CD4-positive, alpha-beta T cell treated with Interleukin-1 beta for 1 hour (primary cell): Measurements from ENCODE around the gene CELA2A.

Experiments used
- DNase-seq, 2 donors: peaks; one replicate each; pipeline ENCODE4 v3.0.0-alpha.2; 2020 to 2022

CELA2A gene

GRCh38 chr1:15456313-15456954 is at the start of gene CELA2A:
CELA2A (plus strand) TSS chr1:15456732; CDS start chr1:15456754, 22 bp downstream.
- no peak for DNase-seq

- peak in 1 of 2 donors; percentile 30 for DNase-seq
Measured at GRCh38 chr1:15407580-15407979, 49.0 kb upstream of the CELA2A start.

DNA sequence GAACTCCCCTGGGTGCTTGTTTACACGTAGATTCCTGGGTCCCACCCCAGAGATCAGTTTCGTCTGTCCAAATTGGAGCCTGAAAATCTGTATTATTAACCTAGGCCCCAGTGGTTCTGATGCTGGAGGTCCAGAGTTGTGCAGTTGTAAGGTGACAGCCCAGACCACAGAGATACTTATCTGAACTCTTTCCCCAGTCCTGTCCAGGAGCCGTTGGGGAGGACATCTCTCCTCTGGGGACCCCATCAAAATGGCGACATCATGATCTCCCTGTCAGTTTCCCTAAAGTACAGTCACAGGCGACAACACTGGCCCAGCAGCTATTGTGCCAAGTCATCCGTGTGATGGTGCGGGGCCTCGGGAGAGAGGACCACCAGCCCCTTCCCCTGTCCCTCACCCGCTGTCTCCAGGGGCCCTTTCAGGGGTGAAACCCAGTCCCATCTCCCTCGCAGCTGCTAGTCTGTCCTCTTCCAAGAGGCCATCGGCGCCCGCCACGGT is 47.6 kb upstream of the CELA2A start:
- no peak for DNase-seq

DNA sequence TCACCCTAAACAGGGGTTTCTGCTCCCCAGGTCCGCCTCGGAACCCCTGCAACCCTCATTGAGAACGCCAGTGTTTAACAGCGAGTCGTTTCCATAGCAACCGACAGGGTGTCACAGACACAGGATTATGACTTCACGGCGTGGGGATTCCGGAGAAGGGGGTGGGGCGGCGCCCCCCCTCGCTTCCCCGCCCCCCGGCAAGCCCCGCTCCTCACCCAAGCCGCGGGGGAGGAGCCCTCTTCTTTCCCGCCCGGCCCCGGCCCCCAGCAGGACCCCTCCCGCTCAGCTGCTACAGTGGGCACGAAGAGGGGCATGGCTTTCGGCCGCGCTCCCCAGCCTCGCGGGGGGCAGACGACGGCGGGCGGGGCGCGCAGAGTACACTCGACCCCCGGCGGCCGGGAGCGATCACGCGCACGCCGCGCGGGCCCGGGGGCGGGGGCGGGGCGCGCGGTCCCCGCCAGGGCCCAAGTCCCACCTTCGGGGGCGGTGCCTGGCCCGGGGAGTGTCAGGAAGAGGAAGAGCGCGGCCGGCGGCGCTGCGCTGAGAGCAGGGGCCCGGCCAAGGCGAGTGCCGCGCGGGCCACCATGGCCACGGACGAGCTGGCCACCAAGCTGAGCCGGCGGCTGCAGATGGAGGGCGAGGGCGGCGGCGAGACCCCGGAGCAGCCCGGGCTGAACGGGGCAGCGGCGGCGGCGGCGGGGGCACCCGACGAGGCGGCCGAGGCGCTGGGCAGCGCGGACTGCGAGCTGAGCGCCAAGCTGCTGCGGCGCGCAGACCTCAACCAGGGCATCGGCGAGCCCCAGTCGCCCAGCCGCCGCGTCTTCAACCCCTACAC is 46.9 kb upstream of the CELA2A start, which contains the start of gene EFHD2:
Gene EFHD2 (plus strand): TSS at position 501 of the 835 bp plus-strand sequence. CDS start 84 bp downstream, at position 585.
- peak; percentile 95 for DNase-seq

DNA sequence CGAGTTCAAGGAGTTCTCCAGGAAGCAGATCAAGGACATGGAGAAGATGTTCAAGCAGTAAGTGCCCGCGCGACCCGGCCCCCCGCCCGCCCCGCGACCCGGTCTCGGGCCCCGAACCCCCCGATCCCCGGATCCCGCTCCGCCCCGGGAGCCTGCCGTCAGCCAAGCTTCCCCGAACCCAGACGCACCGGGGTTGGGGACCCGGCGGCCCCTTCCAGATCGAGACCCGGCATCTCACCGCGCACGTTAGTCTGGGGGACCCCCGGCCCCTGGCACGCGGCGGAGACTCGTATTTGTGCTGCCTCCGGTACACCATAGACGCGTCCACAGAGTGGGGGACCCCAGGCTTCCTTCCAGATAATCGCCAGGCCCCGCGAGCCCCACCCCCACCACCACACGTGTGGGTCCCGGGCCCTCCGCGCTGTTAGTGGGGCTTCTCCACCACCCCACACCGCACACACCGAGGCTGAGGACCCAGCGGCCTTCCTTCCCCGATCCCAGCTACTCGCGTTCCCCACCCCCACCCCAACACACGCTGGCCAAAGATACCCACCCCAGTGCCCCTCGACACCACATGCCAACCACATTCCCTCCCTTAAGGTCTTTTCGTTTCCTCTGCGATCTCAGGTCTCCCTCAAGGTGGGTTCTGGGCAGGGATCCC is 46.2 kb upstream of the CELA2A start:
- DNase-seq, result peak in 1 of 2 donors; percentile 36

DNA sequence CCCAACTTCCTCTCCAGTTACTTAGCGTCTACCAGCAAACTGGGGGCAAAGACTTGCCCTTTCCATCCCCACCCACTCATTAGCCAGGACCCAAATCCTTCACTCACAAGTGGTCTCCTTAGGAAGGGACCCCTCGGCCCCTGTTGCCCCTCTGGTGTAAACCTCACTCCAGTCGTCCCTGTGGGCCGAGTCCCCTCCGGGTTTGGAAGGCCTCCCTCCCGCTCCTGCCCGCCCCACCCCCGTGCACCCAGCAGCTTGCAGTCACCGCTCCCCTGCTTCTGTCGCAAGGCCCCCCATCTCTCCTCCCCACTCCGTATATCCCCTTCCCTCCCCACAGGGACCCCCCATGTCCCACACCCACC is 45.7 kb upstream of the CELA2A start:
- no peak for DNase-seq

DNA sequence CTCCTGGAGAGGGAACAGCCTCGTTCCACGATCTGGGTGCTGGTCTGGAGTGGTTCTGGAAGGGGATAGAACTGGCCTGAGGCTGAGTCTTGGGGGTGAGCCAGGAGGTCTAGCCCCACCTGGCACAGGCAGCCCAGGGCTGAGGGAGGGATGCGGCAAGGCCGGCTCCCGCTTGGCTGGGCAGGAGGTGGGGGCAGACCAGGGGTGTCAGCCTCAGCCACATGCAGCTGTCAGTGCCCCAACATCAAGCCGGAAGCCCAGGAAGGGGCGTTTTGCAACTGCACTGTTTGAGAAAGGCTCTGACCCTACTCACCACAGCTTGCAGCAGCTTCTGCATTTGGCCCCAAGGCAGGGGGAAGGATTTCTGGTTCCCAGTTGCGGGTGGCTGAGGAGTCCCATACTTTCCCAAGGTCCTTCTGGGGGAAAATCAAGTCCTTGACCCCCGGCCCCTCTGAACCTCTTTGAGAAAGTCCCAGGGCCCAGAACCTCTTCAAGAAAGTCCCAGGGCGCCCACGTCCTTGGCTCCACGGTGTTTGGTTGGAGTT is 44.9 kb upstream of the CELA2A start:
- DNase-seq, result peak; percentile 67 to 82

- DNase-seq, result peak; percentile 63 to 65
Measured at GRCh38 chr1:15412175-15412800, 44.2 kb upstream of the CELA2A start.

DNA sequence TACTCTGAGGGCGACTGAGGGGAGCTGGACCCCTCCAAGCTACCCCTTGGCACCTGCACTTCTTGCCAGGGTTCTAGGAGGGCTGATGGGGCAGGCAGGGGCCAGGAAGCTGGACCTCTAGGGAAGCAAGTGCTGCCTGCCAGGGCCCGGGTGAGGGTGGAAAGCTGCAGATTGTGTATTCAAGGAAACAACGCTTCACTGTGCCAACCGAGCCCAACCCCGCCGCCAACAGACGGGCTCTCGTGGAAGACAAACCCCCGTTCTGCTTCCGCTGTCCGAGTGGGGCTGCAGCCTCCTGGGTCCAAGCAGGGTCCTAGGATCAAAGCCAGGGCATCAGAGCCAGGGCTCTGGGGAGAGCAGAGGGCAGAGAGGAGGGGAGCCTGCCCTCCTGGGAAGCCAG is 43.7 kb upstream of the CELA2A start:
- DNase-seq, result no peak

DNA sequence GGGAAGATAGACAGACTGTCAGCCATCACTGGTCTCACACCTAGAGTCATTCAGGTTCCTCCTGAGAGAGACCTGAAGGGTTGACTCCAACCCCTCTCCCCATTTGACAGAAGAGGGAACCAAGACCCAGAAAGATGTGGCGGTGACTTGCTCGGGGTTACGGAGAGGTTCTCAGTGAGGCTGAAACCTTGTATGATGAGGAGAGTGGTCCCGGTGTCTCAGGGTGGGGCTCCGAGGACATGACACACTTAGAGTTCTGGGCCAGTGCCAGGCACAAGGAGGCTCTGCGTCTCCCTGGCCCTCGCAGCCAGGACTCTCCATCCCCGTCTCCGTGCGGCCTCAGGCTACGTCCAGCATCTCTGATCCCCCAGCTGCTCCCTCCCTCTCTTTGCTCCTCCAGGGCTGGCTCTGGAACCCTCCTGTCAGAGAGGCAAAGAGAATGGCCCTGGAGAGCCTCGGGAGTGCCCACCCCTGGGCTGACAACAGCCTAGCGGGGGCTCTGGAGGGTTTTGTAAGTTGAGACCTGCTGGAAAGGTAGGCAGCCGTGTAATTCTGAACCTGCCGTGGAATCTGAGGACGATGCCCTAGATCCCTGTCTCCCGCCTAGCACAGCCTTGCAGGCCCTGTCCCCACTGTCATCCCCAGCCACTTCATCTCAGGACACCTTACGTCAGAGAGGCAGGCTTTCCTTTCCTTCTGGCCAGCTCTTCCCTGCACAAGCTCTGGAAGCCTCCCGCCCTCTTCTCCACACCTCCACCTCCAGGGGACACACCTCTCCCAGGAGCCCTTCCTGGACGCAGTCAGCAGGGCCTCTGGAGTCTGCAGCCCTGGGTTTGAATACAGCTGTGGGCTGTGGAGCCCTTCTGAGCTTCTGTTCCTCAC is 42.7 kb upstream of the CELA2A start:
- DNase-seq, result no peak

- no peak for DNase-seq
Measured at GRCh38 chr1:15414445-15414983, 42.0 kb upstream of the CELA2A start.

DNA sequence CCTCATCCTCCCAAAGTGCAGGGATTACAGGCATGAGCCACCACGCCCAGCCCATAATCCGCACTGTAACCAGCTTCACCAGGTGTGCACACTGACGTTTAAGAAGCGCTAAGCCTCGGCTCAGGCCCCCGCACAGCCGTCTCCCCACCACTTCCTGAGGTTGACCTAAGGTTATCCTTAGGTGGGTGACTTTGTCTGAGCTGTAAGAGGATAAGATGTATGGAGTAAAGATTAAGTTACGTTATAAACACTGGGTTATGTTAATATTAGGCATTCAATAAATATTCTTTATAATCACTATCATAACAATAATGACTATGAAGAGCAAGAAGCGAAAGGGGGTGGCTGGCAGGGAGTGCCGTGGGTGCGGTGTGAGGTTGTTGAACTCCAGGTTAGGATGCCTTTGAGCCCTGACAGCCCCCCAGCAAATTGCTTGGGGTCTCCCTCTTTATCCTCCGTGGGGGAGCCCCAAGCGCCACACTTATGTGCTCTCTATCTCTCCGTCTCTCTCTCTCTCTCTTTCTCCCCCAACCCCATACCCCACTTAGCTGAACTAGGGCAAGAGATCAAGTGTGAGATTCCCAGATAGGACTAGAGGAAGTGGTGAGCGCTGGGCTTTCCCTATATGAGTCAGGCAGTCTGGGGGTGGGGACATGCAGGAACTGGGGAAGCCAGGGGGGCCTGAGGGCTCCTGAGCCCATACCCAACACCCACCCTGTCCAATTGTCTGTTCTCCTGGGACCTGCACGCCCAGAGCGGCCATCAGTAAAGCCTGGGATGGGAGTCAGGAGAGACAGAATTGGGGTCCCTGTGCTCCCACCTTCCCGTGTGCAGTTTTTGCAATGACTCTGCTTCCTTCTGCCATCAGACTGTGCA is 39.2 kb upstream of the CELA2A start:
- DNase-seq, result peak; percentile 76 to 77

DNA sequence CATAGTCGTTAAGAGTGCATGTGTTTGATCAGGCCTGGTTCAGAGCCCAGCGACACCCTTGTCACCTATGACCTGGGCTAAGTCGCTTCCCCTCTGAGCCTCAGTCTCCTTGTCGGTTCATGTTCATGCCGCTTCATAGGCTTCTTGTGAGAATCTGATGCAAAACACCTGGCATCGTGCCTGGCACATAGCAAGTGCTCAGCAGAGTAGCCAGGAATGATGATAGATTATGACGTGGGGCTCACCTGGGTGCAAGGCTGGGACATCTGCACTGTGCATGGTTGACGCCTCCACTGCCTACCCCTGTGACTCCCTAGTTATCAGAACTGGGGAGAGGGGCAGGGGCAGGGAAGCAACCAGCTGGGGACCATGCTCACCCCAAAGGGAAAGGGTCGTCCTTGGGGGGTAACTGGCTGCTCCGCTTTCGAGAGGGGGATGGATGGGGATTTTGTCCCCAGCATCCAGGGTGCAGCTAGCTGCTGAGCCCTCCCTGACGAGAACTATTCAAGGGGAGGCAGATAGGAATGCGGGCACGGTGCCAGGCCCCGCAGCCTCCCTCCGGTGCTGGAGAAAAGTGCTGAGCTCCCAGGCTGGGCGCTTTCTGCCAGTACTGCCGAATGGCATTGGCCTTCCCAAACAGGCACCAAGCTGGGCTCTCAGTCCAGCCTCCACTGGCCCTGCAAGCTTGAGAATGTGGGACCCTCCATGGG is 37.6 kb upstream of the CELA2A start:
- DNase-seq, result no peak

DNA sequence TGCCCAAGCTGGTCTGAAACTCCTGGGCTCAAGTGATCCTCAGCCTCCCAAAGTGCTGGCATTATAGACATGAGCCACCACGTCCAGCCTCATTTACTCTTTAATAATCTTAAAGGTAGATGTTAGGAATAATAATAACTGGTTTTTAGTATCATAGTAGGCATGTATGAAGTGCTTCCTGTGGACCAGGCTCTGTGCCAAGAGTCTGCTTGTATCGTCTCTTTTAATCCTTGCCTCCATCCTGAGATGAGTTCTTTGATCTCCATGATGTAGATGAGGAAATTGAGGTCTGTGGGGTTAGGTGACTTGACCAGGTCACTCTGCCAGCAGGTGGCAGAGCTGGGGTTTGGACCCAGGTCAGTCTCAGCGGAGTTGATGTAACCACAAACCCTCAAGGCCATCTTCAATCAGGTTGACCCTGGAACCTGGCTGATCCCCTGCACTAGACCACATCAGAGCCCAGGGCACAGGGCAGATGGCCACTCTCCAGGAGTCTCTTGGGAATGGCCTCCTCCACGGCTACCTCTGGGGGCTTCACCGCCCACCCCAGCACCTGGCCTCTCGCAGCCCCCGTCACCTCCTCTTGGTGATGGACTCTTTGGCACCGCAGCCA is 35.6 kb upstream of the CELA2A start:
- no peak for DNase-seq

DNA sequence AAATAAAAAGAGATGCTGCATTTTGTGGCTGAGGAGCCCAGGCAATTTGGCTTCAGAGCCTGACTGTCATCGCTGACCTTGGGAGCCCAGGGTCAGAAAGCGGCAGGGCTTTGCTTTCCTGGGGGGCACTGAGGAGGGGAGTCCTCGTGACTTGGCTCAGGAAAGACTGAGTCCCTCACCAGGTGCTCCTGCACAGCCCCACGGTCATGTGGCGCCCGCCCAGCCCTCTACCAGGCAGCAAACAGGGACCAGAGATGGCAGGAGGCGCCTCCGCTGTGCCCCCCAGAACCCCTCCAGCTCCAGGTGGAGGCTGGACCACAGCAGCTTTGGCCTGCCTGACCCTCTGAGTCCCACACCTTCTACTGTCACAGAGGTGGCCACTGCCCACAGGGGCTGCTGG is 33.7 kb upstream of the CELA2A start:
- DNase-seq, result no peak

GRCh38 chr1:15423355-15424077 is 33.0 kb upstream of the CELA2A start:
- no peak for DNase-seq

- no peak for DNase-seq
Measured at GRCh38 chr1:15424146-15424667, 32.3 kb upstream of the CELA2A start.

DNA sequence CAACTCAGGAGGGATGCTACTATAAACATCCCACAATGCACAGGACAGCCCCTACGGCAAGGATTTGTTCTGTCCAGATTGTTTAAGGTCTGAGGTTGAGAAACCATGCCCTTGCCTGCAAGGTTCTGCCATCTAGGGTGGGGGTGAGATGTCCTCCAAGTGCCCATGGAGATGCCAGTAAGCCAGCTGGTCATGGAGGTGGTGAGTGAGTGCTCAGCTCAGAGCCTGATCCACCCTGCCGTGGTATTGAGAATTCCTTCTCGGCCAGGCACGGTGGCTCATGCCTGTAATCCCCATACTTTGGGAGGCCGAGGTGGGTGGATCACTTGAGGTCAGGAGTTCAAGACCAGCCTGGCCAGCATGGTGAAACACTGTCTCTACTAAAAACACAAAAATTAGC is 31.6 kb upstream of the CELA2A start:
- DNase-seq, result no peak
